GM18520 (cell line): ENCODE data around the gene SH3RF2.

Source experiments
- ATAC-seq: cut with Tn5 transposase; IDR thresholded peaks from one replicate; pipeline ENCODE4 v1.9.1; 2021; ENCODE audit not compliant: unreplicated experiment

SH3RF2 gene

GRCh38 chr5:145920542-145921210, 15.7 kb upstream of the SH3RF2 start:
- no peak for ATAC-seq

GRCh38 chr5:145921211-145921610, 15.2 kb upstream of the SH3RF2 start:
- no peak for ATAC-seq

- no peak for ATAC-seq
These were observed 14.3 kb upstream of the SH3RF2 start for GRCh38 chr5:145922059-145922458.

- no peak for ATAC-seq
These were observed 13.0 kb upstream of the SH3RF2 start for GRCh38 chr5:145923405-145923804.

GRCh38 chr5:145924849-145925248, 11.5 kb upstream of the SH3RF2 start:
- no peak for ATAC-seq

DNA sequence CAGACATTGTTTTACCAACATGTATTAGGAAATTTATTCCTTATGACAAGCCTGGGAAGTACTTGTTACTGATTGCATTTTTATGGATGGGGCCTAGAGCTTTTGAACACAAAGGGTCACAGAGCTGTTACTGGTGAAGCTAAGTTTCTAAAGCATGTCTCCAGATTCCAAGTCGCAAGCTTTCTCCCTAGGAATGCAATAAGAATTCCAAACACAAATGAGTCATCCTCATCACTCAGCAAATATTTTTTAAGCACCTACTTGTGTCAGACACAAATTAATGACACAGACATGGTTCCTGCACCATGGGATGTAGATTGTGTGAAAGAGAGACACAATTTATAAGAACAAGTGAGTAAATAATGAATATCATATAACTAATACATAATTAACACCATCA, 11.0 kb upstream of the SH3RF2 start:
- ATAC-seq: no peak

- ATAC-seq: no peak
These were observed 10.6 kb upstream of the SH3RF2 start for GRCh38 chr5:145925803-145926202.

GRCh38 chr5:145931718-145932117, 4.7 kb upstream of the SH3RF2 start:
- no peak for ATAC-seq

DNA sequence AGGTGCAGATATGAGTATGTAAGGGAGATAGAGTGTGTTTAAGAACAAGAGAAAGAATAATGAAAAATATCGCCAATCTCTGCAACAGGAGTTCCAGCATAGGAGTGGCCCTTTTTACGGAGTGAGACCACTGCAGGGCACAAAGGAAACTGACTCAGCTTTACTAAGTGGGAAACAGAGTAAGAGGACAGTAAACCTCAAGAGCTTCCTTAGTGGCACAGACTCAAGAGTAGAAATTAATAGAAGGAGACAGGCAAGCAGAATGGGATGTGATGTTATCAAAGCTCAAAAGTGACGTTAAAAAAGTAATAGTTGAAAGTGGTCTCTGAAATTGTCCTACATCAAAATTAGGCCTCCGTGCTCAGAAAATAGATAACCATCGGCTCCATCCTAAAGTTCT, 2.1 kb upstream of the SH3RF2 start:
- ATAC-seq: no peak

DNA sequence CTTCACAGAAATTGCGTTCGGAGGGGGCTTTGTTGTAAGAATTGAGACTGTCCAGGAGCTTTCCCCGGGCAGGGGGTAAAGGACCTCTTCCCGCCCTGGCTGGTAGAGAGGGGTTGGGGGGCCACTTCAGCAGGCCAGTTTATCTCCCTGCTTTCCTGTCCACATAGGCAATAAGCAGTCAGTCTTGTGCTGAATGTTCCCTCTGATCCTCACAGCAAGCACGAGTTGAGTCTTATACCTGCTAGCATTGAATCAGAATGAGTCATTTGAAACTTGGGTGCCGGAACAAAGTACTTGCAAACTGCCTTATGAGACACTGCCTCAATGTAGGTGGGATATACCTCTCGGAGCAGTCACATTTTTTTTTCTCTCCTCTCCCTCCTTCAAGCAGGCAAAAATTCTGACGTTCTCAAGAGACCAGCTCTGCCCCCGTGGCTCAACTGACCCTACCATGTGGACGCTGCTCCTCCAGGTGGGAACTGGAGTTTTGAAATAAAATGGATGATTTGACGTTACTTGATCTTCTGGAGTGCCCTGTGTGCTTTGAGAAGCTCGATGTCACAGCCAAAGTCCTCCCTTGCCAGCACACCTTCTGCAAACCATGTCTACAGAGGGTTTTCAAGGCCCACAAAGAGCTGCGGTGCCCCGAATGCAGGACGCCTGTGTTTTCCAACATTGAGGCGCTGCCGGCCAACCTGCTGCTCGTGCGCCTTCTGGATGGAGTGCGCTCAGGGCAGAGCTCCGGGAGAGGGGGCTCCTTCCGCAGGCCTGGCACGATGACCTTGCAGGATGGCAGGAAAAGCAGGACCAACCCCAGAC, 1.3 kb downstream of the SH3RF2 start:
- peak; percentile 62 for ATAC-seq

DNA sequence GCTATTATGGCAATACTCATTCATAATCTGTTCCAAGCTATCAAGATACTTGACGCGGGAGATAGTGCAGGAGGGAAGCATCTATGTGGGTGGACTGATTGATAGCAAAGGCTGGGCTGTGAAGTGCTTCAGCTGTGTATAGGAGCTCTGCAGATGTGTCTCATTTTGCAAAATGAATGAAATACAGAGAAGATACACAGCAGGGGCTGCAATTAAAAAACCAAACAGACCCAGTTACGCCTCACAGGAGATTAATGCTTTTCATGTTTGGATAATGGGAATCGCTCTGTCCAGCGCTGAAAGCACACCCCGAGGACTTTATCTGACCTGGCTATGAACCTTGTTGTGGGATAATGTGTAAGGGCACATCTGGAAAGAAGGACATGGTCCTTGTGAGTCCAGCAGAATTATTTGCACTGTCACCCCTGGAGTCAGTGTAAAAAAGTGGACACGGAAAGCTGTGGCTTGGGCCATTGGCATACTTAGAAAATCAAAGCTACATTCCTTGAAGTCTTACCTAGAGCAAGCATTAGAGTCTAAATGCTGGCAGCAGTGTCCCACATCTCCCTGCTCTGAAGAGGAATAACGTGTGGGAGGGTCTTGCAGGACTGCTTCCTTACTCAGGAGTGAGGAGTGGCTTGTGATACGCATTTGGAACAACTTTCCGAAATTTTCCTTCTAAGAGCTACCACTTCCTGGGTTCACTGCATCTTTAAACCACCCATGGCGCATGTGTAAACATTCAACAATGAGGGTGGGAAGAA, 2.6 kb downstream of the SH3RF2 start:
- no peak for ATAC-seq

GRCh38 chr5:145939540-145940065, 3.2 kb downstream of the SH3RF2 start:
- ATAC-seq: no peak

GRCh38 chr5:145941096-145941447, 4.7 kb downstream of the SH3RF2 start:
- ATAC-seq: no peak

DNA sequence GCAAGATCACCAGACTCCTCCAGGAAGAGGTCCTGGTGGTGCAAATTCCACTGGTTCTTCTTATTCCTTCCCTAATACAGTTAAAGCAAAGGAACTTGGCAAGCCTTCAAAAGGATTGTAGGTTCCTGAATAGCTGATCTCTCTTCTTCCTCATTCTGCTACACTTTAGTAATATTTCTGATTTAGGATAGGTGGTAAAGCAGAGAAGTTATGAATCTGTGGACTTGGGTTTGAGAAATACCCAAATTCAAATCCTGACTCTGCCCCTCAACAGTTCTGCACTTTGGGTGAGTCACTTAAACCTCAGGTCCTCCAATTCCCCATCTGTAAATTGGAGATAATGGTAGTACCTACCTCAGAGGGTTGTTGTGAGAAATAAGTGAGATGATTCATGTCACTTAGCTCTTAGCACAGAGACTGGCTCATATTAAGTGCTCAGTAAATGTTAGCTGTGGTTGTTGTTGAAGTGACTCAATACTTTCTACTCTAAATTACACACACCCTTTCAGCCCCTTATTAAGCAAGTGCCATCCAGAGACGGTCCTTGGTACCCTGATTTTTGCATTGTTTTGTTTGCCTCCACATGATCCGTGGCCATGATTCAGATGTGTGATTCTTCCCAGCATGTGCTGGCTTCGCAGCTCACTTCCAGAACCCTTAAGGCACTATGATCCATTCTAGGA, 5.2 kb downstream of the SH3RF2 start:
- no peak for ATAC-seq

DNA sequence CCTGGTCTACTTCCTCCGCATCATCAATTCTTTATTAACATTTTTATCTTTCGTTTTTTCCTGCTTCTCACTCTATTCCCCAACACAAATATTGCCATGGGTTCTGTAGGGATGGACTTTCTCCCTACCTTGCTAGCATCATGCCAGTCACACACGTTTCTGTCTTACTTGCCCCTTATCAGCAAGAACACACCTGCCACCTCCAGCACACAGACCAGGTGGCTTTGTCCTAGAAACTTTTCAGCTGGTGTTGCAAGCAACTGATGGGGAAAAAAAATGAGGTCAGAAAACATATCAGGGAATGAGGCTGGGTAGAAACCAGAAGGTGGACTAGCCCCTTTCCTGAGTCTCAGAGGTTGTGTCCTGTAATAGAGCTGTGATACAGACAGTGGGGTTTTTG, 5.8 kb downstream of the SH3RF2 start:
- no peak for ATAC-seq

DNA sequence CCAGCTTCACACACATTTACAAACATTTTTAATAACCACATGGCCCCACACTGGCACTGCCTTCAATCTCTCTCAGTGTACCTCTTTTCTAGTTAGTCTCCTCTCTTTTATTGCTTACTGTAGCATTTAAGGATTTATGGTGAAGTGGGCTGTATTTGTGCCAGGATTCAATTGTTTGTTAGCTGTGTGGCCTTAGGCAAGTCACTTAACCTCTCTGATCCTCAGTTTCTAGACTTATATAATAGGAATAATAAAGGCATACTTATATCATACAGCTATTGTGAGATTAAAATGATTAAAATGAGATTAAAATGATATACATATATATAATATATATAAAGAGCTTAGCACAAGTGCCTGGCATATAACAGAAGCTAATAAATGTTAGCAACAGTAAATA, 6.4 kb downstream of the SH3RF2 start:
- no peak for ATAC-seq

- no peak for ATAC-seq
These were observed 7.3 kb downstream of the SH3RF2 start for GRCh38 chr5:145943674-145944121.

DNA sequence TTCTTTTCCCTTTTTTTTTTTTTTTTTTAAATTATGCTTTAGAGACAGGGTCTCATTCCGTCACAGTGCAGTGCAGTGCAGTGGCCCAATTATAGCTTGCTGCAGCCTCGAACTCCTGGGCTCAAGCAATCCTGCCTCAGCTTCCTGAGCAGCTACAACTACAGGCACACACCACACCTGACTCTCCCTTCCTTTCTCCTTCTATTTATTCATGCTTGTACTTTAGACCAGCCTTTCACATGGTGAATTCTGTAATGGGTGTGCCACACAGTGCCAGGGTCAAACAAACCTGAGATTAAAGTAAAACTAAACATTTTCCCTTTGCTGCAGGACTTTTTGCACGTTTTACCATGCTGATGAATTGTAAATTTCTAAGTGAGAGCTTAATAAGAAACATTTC, 8.0 kb downstream of the SH3RF2 start:
- ATAC-seq: no peak

GRCh38 chr5:145945620-145946111, 9.3 kb downstream of the SH3RF2 start:
- no peak for ATAC-seq

DNA sequence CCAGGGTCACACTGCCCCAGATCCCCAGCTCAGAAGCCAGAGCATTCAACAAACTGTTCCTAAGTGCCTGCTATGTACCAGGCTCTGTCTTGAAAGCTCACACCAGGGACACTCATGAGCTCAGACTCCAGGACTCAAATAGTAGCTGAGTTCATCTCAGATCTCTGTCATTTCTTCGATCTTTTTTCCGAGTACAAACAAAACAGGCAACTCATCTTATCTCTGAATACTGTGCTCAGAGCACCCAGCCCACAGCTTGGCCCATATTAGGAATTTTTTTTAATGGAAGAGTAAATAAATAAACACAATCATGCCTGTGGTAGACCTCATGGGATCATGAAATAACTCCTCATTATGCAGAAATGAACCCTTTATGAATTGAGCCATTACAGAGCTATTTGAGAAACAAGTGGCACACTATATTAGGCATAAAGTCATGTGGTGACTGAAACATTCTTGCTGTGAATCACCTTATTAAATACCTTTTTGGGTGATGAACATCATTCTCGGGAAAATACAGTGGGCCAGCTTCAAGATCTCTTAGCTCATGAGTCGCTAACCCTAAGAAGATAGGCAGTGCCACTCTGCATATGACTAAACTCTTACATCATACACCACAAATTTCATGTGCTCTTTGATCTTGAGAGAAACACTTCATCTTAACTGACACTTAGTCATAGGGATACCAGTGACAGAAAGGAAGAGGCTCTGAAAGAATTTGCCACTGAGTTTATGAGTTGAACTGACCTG, 9.9 kb downstream of the SH3RF2 start:
- ATAC-seq: peak; percentile 98
